ENCODE data around the gene MFAP4.

MFAP4 gene

DNA sequence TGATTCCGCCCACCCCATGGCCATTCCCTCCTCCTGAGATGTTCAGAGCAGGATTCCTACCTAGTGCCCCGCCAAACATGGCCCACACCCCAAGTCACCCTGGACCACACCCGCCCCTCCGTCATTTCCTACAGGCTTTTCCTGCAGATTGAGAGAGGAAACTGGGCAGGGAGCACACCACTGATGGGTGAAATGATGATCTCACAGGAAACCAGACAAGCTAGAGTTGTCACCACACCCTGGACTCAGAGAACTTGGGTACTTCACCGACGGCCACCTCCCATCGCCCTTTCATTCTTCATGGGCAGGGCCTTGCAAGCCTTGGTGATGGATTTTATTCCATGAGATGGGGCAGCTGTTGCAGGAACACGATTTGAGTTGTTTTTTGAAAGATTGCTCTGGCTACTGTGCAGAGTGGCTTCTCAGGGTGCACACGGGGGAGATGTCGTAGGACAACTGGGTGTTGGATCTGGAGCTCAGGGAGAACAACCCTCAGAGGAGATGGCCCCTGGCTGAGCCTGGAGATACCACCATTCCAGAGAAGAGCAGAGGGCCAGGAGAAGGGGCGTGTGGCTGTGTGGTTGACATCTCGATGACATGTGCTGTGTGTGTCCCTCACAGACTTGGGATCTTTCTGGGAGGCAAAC is 17.0 kb downstream of the MFAP4 start:
- Histone ChIP-seq H3K4me1 (ENCODE audit: low read length) (peaks cover 8% of the 10 kb centered on the region; the same call in 1 of the 2 replicates), H3K36me3 (replicated peaks; ENCODE audit: insufficient read depth, low read length) (no peaks in the 10 kb centered on the region), H3F3A (ENCODE audit: insufficient read depth, low read length) (no peaks in the 10 kb centered on the region), H3K4me2 (ENCODE audit: low read depth, low read length) (no peak overlapping the region), H4K20me1 (ENCODE audit: insufficient read depth, low read length) (no peaks in the 10 kb centered on the region), H3K9ac (ENCODE audit: low read length) (no peak overlapping the region), H2AFZ (ENCODE audit: low read length) (no peak overlapping the region), H3K9me2 (replicated peaks; ENCODE audit: insufficient read depth, low read length) (no peaks in the 10 kb centered on the region), H3K9me3 (replicated peaks; ENCODE audit: insufficient read depth, low read length) (no peaks in the 10 kb centered on the region), H3K27me3 (replicated peaks; ENCODE audit: insufficient read depth, low read length) (no peaks in the 10 kb centered on the region; the same call in 1 of the 2 replicates), H3K79me2 (ENCODE audit: low read length) (no peaks in the 10 kb centered on the region), H3K4me3 (ENCODE audit: low read length) (no peak overlapping the region), H3K27ac (ENCODE audit: low read length) (no peak overlapping the region)
- TF ChIP-seq CTCF (IDR thresholded peaks at IDR 0.05; ENCODE audit: low read length) (no peak), EZH2phosphoT487 (IDR thresholded peaks at IDR 0.05; ENCODE audit: low read length) (no peak), EZH2 (optimal IDR thresholded peaks at IDR 0.05; ENCODE audit: low read depth, low read length) (no peak)
- no peak for DNase-seq

DNA sequence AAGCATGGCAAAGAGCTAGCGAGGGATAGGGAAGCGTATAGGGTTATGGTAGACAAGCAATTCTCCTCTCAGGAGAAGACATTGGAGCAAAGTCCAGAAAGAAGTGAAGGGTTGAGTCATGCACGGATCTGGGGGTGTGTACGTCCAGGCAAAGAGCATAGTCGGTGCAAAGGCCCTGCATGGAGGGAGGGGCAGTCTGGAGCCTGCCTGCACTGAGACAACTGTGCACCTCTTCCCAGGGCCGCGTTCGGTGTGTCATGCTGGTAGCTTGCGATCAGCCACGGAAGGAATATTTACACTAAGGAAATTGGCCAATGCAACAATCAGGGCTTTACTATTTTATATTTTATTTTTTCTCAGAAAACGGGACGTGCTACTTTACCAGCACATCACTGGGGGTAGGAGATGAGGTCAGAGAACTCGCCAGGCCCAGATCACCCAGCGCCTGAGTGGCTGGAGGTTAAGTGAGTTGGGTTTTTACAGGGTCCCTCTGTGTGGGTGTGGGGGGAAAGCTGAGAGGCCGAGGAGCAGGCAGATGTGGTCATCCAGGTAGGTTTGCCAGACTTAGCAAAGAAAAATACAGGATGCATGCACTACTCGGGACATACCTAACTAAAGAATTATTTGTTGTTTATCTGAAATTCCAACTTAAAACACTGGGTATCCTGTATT is 17.7 kb downstream of the MFAP4 start:
- no peak overlapping the region for H3K27ac ChIP-seq (ENCODE audit: low read length)
- no peak for DNase-seq
- H3F3A ChIP-seq (ENCODE audit: insufficient read depth, low read length) = no peaks in the 10 kb centered on the region
- H3K27me3 ChIP-seq (replicated peaks; ENCODE audit: insufficient read depth, low read length) = no peaks in the 10 kb centered on the region; the same call in 1 of the 2 replicates
- no peak overlapping the region for H3K4me2 ChIP-seq (ENCODE audit: low read depth, low read length)
- no peaks in the 10 kb centered on the region for H3K9me2 ChIP-seq (replicated peaks; ENCODE audit: insufficient read depth, low read length)
- no peaks in the 10 kb centered on the region for H3K9me3 ChIP-seq (replicated peaks; ENCODE audit: insufficient read depth, low read length)
- TF ChIP-seq EZH2 (optimal IDR thresholded peaks at IDR 0.05; ENCODE audit: low read depth, low read length) = no peak
- no peak for TF ChIP-seq CTCF (IDR thresholded peaks at IDR 0.05; ENCODE audit: low read length)
- TF ChIP-seq EZH2phosphoT487 (IDR thresholded peaks at IDR 0.05; ENCODE audit: low read length) = no peak
- no peaks in the 10 kb centered on the region for H4K20me1 ChIP-seq (ENCODE audit: insufficient read depth, low read length)
- H3K4me3 ChIP-seq (ENCODE audit: low read length) = no peak overlapping the region
- no peaks in the 10 kb centered on the region for H3K79me2 ChIP-seq (ENCODE audit: low read length)
- H3K4me1 ChIP-seq (ENCODE audit: low read length) = peaks cover 8% of the 10 kb centered on the region; the same call in 1 of the 2 replicates
- H3K9ac ChIP-seq (ENCODE audit: low read length) = no peak overlapping the region
- H2AFZ ChIP-seq (ENCODE audit: low read length) = no peak overlapping the region
- no peaks in the 10 kb centered on the region for H3K36me3 ChIP-seq (replicated peaks; ENCODE audit: insufficient read depth, low read length)

DNA sequence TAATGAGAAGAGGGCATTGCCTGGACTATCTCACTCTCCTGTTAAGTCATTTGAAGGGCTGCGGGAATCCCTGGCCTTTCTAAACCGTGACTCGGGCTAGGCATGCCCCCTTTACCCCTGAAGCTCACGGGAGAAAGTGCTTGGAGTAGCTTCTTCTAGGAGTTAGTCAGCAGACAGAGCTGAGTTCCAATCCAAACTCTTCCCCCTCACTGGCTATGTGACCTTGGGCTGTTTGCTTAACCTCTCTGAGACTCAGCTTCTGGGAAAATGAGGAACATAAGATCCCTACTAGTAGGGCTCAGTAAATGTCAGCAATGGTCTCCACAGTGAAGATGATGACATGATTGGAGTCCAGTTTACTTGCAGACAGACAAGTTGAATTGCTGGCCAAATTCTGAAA is 18.8 kb downstream of the MFAP4 start:
- Histone ChIP-seq H3K79me2 (ENCODE audit: low read length) (no peaks in the 10 kb centered on the region), H3K27ac (ENCODE audit: low read length) (no peak overlapping the region), H4K20me1 (ENCODE audit: insufficient read depth, low read length) (no peaks in the 10 kb centered on the region), H3K4me1 (ENCODE audit: low read length) (peaks cover 9% of the 10 kb centered on the region; the same call in 1 of the 2 replicates), H3K4me2 (ENCODE audit: low read depth, low read length) (no peak overlapping the region), H3K4me3 (ENCODE audit: low read length) (no peak overlapping the region), H3K36me3 (replicated peaks; ENCODE audit: insufficient read depth, low read length) (no peaks in the 10 kb centered on the region), H3F3A (ENCODE audit: insufficient read depth, low read length) (no peaks in the 10 kb centered on the region), H3K9me2 (replicated peaks; ENCODE audit: insufficient read depth, low read length) (no peaks in the 10 kb centered on the region), H3K9me3 (replicated peaks; ENCODE audit: insufficient read depth, low read length) (no peaks in the 10 kb centered on the region), H3K9ac (ENCODE audit: low read length) (no peak overlapping the region), H2AFZ (ENCODE audit: low read length) (no peak overlapping the region), H3K27me3 (replicated peaks; ENCODE audit: insufficient read depth, low read length) (no peaks in the 10 kb centered on the region; the same call in 1 of the 2 replicates)
- no peak for DNase-seq
- no peak for TF ChIP-seq CTCF (IDR thresholded peaks at IDR 0.05; ENCODE audit: low read length)
- no peak for TF ChIP-seq EZH2 (optimal IDR thresholded peaks at IDR 0.05; ENCODE audit: low read depth, low read length)
- TF ChIP-seq EZH2phosphoT487 (IDR thresholded peaks at IDR 0.05; ENCODE audit: low read length) = no peak
